Measurements from ENCODE around the gene INIP.
"Not testable (repeated sequence)": the region's sequence is repeated elsewhere in the genome, so short reads cannot be mapped to it uniquely, and the experiment has no call there.

The INIP gene

DNA sequence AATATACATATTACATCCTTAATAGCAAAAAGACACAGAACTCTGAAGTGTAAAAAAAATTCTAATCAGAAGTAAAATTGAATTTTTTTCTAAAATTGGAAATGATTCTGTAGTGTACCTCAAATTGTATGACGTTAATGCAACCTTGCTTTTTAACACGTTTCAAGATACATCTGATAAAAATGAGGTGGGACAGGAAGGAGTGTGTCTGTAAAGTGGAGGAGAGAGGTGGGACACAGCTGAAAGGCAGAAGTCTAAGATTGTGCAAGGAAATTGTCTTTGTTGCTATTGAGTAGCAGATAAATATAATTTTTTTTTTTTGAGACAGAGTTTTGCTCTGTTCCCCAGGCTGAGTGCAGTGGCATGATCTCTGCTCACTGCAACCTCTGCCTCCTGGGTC is 17.0 kb upstream of the INIP start:
- DNase-seq: no peak

DNA sequence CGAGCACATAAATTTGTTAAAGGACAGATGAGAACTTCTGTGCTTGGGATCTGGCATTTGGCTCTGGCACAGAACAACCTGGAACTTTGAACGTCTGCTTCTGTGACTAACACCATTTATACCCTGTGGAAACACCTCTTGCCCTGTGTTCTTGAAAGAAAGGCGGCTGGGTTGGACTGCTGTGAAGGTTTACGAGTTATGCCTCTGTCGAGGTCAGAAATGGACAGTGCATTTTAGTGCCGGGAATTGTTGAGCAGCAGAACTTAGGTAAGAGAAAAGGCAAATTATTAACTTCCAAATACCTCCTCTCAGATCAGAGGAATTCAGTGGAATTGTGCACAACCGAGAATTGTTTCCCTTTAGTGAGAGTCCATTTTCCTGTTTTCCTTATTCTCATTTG is 14.1 kb upstream of the INIP start:
- DNase-seq: no peak

DNA sequence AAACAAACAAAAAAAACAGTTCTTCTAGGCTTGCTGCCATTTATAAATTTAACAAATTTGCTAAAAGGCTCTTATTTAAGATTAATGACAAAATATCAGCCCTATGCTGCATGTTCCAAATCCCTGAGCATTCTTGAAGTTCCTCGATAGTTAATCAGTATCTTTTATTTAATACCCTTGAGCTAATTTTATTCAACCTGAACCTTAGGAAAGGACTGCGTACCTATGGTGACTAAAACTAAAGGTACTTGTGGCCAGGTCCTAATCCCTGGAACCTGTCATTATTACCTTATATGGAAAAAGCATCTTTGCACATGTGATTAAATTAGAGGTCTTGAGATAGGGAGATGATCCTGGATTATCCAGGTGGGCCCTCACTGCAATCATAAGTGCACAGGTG is 10.5 kb upstream of the INIP start:
- no peak for DNase-seq

DNA sequence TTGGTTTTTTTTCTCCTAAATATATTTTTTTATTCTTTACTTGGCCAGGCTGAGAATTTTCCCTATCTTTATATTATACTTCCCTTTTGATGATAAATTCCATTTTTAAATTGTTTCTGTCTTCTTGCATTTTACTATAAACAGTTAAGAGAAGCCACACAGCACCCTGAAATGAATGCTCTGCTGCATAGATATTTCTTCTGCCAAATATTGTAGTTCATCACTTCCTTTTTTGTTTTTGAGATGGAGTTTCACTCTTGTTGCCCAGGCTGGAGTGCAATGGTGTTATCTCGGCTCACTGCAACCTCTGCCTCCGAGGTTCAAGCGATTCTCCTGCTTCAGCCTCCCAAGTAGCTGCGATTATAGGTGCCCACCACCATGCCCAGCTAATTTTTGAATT is 8.5 kb upstream of the INIP start:
- DNase-seq: no peak

DNA sequence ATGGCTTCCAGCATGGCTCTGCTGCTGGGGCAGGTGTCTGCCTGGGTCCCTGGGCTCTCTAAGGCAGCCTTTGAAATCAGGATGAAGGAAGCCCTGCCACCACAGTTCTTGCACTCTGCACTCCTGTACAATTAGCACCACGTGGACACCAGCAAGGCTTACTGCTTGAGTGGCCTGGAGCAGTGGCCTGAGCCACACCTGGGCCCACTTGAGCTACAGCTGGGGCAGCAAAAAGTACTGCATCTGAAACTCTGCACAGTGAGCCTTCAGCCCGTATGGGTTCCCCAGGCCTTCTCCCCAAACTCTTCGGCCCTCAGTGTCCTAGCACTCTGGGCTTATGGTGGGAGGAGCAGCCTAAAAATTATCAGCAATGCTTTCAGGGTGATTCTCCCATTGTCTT is 8.0 kb upstream of the INIP start:
- DNase-seq: no peak

DNA sequence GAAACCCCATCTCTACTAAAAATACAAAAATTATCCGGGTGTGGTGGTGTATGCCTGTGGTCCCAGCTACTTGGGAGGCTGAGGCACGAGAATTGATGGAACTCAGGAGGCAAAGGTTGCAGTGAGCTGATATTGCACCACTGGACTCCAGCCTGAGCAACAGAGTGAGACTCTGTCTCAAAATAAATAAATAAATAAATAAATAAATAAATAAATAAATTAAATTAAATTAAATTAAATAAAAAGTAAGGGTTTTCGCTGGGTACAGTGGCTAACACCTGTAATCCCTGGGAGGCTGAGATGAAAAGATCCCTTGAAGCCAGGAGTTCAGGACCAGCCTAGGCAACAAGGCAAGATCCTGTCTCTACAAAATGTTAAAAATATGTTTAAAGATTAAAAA is 4.8 kb upstream of the INIP start:
- not testable (repeated sequence) for DNase-seq

DNA sequence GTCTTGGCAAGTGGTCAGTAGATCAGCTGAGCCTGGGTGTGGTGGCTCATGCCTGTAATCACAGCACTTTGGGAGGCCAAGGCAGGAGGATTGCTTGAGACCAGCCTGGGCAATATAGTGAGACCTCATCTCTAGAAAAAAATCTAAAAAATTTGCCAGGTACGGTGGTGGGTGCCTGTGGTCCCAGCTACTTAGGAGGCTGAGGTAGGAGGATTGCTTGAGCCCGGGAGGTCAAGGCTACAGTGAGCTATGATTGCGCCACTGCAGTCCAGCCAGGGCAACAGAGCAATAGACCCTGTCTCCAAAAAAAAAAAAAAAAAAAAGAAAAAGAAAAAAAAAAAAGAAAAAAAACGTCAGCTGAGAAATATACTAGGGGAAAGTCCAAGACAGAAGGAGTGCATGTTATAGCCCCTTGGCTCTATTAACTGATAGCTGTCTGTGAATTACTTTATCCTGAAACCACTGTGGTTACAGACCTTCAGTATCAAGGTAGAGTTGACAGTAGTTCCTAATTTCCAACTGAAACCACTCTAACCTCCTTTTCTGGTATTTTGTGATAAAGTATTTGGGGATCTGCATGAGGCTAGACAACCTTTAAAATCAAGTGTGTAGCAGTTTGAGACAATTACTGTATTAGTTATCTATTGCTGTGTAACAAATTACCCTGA is 2.3 kb upstream of the INIP start:
- no peak for DNase-seq

DNA sequence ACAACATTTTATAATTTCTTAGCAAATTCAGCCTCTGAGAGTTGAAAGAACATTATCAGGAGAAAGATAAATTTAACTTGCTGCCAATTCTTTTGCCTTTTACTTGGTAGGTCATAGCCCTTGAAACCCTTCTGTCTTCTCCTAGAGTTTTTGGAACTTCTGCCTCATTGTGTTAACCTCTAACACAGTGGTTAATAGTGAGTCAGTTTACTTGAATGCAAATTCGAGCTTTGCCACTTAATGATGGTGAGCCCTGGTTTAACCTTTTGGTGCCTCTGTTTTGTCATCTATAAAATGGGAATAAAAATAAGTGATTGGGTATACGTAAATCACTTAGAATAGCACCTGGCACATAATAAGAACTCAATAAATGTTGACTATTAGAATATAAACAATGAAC is 1.8 kb upstream of the INIP start:
- no peak for DNase-seq

DNA sequence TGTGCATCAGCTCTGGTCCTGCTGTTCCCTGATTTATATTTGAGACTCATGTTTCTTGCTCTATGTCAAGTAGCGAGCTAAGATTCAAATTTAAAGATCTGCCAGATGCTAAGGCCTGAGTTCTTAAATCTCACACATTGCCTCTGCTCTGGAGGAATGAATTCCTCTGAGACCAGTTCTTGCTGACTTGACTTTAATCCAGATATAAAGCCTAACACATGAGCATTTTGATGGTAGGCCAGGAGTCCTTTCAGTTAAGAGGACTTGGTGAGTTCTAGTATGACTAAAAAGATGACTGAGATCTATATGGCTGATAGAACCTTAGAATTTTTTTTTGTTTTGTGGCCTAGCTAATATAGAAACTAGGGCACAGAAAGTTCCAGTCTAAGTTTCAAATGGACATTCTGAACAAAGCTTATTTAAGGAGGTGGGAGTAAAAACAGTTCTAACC is 1.3 kb upstream of the INIP start:
- DNase-seq: no peak

DNA sequence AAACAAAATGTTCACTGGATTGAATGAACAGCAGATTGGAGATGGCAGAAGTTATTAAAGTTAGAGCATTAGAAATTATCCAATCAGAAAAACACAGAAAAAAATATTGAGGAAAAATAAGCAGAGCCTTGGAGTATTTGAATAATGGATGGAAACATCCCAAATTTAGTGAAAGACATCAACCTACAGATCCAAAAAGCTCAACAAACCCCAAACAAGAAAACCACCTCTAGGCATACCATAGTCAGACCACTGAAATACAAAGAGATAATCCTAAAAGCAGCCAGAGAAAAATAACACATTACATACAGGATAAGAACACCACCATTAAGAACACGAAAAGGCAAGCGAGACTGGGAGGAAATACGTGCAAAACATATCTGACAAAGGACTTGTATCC is 5.2 kb downstream of the INIP start:
- DNase-seq: no peak

DNA sequence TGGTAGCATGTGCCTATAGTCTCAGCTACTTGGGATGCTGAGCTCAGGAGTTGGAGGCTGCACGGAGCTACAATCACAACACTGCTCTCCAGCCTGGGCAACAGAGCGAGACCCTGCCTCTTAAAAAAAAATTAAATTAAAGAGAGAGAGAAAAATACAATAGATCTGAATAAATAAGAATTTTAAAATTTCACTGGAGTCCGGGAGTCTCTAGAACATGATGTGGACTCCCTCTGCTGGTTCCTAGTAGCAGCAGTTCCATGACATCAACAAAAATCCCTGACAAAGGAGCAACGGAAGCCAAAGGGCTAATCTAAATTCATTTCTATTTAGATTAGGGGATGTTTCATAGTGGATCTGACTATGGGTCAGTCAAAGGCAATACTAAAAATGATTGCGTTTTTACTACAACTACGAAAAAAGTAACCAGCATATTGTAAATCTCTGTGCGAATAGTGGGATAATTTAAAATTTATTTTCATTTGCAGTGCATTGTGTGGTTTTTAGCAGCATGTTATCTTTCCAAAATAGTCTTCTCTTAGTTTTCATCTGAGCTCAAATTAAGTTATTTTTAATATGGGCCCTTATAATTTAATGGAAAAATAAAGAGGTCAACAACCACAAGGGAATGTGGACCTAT is 6.7 kb downstream of the INIP start:
- DNase-seq: peak; percentile 40 to 59 (median 49)

DNA sequence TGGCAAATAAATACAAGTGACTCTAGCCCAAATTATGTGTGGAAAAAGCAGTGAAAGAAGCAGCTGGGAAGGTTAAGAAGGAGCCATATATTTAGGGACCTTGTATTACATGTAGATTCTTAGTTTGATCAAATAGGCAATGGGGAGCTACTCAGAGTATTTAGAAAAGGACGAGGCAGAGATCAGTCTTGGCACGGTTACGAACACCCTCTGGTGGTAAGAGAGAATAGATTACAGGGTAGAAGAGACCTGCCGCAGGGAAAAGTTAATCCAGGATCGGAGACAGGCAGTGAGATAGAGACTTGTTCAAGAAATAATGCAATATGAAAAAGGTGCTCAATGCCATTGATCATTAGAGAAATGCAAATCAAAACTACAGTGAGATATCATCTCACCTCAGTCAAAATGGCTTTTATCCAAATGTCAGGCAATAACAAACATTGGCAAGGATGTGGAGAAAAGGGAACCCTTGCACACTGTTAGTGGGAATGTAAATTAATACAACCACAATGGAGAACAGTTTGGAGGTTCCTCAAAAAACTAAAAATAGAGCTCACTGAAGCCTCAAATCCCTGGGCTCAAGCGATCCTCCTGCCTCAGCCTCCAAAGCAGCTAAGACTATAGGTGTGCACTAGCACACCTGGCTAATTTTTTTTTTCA is 12.0 kb downstream of the INIP start:
- DNase-seq: no peak

DNA sequence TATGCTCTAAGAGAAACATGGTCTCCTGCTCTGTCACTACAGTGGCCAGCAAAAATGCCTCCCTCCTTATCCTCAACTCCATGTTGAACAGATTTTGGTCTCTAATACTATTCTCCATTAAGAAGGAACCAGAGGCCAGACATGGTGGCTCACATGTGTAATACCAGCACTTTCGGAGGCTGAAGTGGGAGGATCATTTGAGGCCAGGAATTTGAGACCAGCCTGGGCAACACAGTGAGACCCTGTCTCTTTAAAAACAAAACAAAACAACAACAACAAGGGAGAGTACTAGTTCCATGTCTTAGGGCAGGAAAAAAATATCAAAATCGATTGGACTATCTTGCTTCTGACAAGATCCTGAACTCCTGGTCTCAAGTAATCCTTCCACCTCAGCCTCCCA is 14.6 kb downstream of the INIP start:
- no peak for DNase-seq

DNA sequence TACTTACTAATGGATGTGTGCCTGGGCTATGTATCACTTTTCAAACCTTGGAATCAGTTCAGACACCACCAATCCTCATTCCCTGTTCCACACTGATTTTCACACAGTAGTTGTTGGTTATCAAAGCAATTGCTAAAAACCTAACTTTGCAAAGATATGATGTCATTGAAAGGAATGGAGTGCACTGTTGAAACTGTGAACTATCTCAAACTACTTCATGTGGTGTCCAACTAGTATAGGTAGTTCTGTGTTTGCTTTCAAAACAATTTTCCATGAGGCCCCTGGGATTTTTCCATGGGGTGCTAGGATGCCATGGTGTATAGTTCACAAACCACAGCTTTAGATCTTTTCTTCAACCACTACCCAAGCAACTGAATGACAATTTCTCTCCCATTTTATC is 17.8 kb downstream of the INIP start:
- no peak for DNase-seq

DNA sequence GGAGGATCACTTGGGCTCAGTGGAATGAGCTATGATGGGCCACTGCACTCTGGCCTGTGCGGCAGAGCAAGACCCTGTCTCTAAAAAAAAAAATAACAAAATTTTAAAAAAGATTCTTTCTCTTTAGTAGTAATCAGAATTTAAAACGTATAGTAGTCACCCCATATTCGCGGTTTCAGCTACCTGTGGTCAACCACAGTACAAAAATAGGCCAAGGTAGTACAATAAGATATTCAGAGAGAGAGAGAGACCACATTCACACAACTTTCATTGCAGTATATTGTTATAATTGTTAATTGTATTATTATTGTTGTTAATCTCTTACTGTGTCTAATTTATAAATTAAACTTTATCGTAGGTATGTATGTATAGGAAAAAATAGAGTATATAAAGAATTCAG is 18.7 kb downstream of the INIP start:
- DNase-seq: no peak

DNA sequence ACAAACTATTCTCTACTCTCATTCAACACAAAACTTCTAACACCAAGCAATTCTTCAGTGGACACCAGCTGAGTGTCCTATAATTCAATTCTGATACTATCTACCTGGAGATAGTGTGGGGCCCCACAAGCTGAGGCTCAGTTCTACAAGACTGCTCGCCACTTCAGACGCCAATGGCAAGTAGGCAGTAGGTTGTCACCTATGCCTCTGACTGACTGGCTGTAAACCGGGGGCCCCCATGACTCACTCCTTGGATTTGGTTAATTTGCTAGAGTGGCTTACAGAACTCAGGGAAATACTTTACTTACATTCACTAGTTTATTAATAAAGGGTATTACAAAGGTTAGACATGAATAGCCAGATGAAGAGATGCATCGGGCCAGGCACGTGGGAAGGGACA is 21.5 kb downstream of the INIP start:
- DNase-seq: no peak

DNA sequence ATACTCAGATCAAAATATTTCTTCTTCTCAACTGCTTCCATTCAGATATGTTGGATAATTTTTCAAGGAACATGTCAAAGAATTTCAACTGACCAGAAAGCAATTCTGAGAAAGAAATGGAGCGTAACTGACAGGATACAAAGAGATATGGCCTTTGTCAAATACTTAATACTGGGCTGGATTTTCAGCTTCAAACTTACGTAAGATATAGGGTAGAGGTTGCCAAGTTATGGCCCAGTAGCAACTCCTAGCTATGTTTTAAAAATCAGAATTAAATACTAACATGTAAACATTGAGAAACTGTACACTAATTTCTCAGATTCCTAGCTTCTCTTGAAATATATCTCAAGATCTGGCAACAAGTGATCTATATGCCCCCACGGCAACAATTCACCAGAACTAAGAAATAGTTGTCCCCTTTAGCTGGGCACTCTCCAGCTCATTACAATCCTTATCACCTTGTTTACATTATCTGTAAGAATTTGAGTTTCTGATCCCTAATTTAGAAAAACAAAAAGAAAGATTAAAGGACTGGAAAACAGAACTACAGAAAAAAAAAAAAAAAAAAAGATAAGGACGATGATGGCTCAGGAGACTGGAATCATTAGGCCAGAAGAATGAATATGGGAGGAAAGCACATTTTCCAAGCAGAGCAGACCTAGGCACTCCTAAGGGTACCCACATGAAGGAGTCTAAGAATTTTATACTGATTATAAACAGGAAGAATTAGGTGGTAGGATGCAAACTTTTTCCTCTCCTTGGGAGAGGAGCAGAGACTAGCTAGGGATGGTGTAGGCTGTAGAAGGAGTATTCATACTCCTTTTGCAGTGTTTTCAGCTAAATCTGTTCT is 23.0 kb downstream of the INIP start:
- no peak for DNase-seq

DNA sequence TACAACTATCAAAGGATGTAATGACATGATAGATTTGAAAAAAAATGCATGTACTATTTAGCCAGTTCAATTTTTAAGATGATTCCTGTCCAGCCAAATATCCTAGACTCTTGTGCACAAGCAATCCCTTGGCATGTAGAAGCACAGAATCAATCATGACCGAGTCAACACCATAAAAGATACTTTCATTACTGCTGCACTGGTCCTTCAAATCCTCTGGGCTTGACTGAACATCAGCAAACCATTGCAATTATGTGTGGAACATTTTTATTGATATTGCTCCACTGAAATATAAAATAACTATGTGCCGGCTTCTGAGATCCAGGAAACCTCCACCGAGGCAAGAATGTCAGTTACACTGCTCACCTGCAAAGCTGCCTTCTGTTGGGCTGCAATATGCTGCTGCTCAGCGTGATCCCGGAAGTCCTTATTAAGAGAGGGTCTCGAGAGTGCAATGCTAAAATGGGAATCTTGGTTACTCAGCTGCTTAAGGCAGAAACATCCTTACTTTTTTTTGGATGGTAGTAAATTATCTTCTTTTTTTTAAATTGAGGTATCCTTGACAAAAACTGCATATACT is 28.7 kb downstream of the INIP start:
- no peak for DNase-seq

DNA sequence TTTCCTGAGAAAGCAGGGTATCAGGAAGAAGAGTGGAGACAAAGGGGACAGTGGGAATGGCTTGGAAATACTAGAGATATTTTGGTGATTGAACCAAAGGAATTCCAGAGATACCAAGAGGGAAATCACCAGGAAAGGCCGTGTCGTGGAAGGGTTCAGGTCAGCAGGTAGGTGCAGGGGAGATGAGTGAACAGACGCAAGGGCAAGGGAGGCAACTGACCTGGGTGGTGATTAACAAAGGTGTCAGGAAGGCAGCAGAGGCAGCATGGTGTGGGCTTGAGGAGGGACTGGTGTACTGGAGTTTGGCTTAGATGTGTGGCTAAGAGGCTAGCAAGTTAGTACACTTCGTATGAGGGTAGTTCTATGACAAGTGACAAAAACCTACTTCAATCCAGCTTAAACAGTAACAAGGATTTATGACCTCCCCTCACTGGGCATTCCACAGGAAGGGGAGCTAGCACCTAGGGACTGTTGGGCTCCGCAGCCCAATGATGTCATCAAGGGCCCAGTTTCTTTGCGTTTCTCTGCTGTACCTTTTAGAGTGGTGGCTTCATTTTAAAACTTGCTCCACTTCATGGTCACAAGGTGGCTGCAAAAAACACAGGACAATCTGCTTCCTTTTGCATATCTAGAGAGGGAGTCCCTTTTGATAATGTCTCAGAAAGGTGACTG is 37.0 kb downstream of the INIP start:
- DNase-seq: no peak

DNA sequence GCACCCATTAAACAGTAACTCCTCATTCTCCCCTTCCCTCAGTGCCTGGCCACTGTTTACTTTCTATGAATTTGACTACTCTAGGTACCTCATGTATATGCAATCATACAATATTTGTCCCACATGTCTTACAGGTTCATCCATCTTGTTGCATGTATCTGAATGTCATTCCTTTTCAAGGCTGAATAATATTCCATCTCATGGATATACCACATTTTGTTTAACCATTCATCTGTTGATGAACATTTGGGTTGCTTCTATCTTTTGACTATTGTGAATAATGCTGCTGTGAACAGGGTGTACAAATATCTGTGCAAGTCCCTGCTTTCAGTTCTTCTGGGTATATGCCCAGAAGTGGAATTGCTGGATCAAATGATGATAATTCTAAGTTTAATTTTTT is 40.9 kb downstream of the INIP start:
- no peak for DNase-seq

DNA sequence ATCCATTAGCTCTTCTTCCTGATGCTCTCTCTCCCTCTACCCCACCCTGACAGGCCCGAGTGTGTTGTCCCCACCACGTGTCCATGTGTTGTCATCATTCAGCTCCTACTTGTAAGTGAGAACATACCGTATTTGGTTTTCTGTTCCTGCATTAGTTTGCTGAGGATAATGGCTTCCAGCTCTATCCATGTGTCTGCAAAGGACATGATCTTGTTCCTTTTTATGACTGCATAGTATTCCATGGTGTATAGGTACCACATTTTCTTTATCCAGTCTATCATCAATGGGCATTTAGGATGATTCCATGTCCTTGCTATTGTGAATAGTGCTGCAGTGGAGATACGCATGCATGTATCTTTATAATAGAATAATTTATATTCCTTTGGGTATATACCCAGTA is 44.7 kb downstream of the INIP start:
- DNase-seq: not testable (repeated sequence)

DNA sequence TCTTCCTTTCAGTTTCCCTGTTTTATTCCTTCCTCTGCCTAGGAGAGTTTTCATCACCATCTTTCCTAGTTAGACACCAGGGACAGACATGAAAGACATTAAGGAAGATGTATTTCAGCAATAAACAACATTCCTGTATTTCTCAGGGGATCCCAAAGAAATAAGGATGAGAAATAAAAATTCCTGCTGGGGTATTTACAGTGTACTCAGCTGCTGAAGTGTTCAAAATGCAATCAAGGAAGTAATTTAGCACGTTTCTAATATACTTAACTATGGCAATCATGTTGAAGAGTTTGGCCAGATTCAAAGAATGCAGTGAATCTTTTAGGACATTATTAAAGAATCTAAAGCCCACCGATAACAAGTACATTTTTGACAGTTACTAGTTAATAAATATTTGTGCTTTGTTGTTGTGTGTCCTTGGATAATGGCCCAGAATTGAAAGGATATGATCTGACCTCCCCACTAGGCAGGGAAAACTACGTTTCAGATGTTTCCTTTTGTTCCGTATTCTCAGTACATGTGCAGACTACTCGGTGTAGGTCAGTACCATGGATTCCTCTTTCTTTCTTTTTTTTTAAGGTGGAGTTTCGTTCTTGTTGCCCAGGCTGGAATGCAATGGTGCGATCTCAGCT is 46.8 kb downstream of the INIP start:
- no peak for DNase-seq

Measured in suppressor macrophage treated with lipopolysaccharide for 1 hour (primary cell).